GM23338 (cell line): Measurements from ENCODE around the gene WTIP. TPM values are rescaled to one million over a fixed set of nuclear protein-coding genes. Genes with fewer than 3 reads are reported as not detected.

Source experiments
- ATAC-seq: fragments of 200-7000 bp; cut with Tn5 transposase; 3 replicates; pipeline ENCODE4 v1.9.1; 2020
- DNase-seq: peaks from one replicate; pipeline ENCODE4 v3.0.0-alpha.2; 2015; ENCODE audit warnings: low spot score
- H2AFZ ChIP-seq: fragments of 200-600 bp; sonication (generic); 2 replicates; pipeline ENCODE4 v1.8.0; 2016; ENCODE audit warnings: antibody characterized with exemption, mild to moderate bottlenecking, moderate library complexity
- H3F3A ChIP-seq: fragments of 200-600 bp; sonication (generic); replicated peaks from 2 replicates; pipeline ENCODE4 v1.8.0; 2017; ENCODE audit warnings: antibody characterized with exemption, mixed run types, low read depth
- H3K27ac ChIP-seq: fragments of 200-600 bp; sonication (generic); 2 replicates; pipeline ENCODE4 v1.6.1; 2016; ENCODE audit warnings: low read depth
- H3K27me3 ChIP-seq: fragments of 200-600 bp; sonication (generic); 2 replicates; pipeline ENCODE4 v1.8.0; 2016; ENCODE audit warnings: mild to moderate bottlenecking, mixed run types, moderate library complexity; ENCODE audit not compliant: insufficient read depth
- H3K36me3 ChIP-seq: fragments of 200-600 bp; sonication (generic); 2 replicates; pipeline ENCODE4 v1.8.0; 2016; ENCODE audit warnings: mild to moderate bottlenecking; ENCODE audit not compliant: insufficient read depth
- H3K4me1 ChIP-seq: fragments of 200-600 bp; sonication (generic); 2 replicates; pipeline ENCODE4 v1.8.0; 2016; ENCODE audit warnings: mild to moderate bottlenecking, moderate library complexity; ENCODE audit not compliant: insufficient read depth
- H3K4me2 ChIP-seq: fragments of 200-600 bp; sonication (generic); 2 replicates; pipeline ENCODE4 v1.7.1; 2017; ENCODE audit warnings: mixed run types
- H3K4me3 ChIP-seq: fragments of 200-600 bp; sonication (generic); 2 replicates; pipeline ENCODE4 v1.6.1; 2016; ENCODE audit warnings: mixed run types
- H3K79me2 ChIP-seq: fragments of 200-600 bp; sonication (generic); replicated peaks from 2 replicates; pipeline ENCODE4 v1.8.0; 2017; ENCODE audit warnings: mild to moderate bottlenecking; ENCODE audit not compliant: insufficient read depth
- H3K9me2 ChIP-seq: fragments of 200-600 bp; sonication (generic); 2 replicates; pipeline ENCODE4 v1.8.0; 2017; ENCODE audit not compliant: insufficient read depth
- H4K20me1 ChIP-seq: fragments of 200-600 bp; sonication (generic); replicated peaks from 2 replicates; pipeline ENCODE4 v1.8.0; 2017; ENCODE audit warnings: mild to moderate bottlenecking; ENCODE audit not compliant: insufficient read depth
- H3K27ac Mint-ChIP-seq: 2 replicates; pipeline ENCODE4 v1.8.0; 2020; ENCODE audit warnings: inconsistent platforms, mild to moderate bottlenecking, moderate library complexity, mixed read lengths
- H3K27me3 Mint-ChIP-seq: 3 replicates; pipeline ENCODE4 v1.8.0; 2022; ENCODE audit warnings: low read depth, mild to moderate bottlenecking, moderate library complexity, mixed read lengths, inconsistent platforms; ENCODE audit not compliant: insufficient read depth, poor library complexity
- H3K36me3 Mint-ChIP-seq: 3 replicates; pipeline ENCODE4 v1.8.0; 2021; ENCODE audit warnings: low read depth, mild to moderate bottlenecking, inconsistent platforms, moderate library complexity, mixed read lengths
- H3K4me1 Mint-ChIP-seq: 3 replicates; pipeline ENCODE4 v1.8.0; 2020; ENCODE audit warnings: mild to moderate bottlenecking, inconsistent platforms, mixed read lengths
- H3K4me3 Mint-ChIP-seq: 3 replicates; pipeline ENCODE4 v1.8.0; 2021; ENCODE audit warnings: moderate library complexity, mild to moderate bottlenecking, inconsistent platforms, mixed read lengths
- H3K9me3 Mint-ChIP-seq: 3 replicates; pipeline ENCODE4 v1.8.0; 2020; ENCODE audit warnings: moderate library complexity, mild to moderate bottlenecking, inconsistent platforms, mixed read lengths
- CREB1 ChIP-seq: fragments of 250-450 bp; sonication (Bioruptor Pico); IDR thresholded peaks from 2 replicates; pipeline ENCODE4 v1.5.0; 2020; ENCODE audit warnings: low read depth, mild to moderate bottlenecking, moderate library complexity
- EZH2 ChIP-seq: fragments of 200-600 bp; sonication (generic); IDR thresholded peaks from one replicate; pipeline ENCODE4 v1.8.0; 2017; ENCODE audit warnings: antibody characterized with exemption, mild to moderate bottlenecking, low read depth; ENCODE audit not compliant: unreplicated experiment
- EZH2phosphoT487 ChIP-seq: fragments of 200-600 bp; sonication (generic); IDR thresholded peaks from one replicate; pipeline ENCODE4 v1.8.1; 2018; ENCODE audit warnings: antibody characterized with exemption; ENCODE audit not compliant: unreplicated experiment
- JUNB ChIP-seq: IDR thresholded peaks from one replicate; pipeline ENCODE4 v1.6.1; 2016; ENCODE audit warnings: antibody characterized with exemption; ENCODE audit not compliant: unreplicated experiment
- NANOG ChIP-seq: IDR thresholded peaks from 2 replicates; pipeline ENCODE4 v1.6.1; 2016; ENCODE audit warnings: antibody characterized with exemption, borderline replicate concordance
- POLR2AphosphoS5 ChIP-seq: IDR thresholded peaks from 2 replicates; pipeline ENCODE4 v1.6.1; 2016; ENCODE audit warnings: antibody characterized with exemption, low read depth
- STAT1 ChIP-seq: IDR thresholded peaks from one replicate; pipeline ENCODE4 v1.6.1; 2016; ENCODE audit warnings: antibody characterized with exemption; ENCODE audit not compliant: unreplicated experiment
- ZNF114 ChIP-seq: fragments of 250-450 bp; sonication (Bioruptor Pico); IDR thresholded peaks from 2 replicates; pipeline ENCODE4 v1.5.0; 2020; ENCODE audit warnings: mild to moderate bottlenecking, moderate library complexity
- ZNF331 ChIP-seq: fragments of 250-450 bp; sonication (Bioruptor Pico); IDR thresholded peaks from 2 replicates; pipeline ENCODE4 v1.5.0; 2020; ENCODE audit warnings: low read depth, mild to moderate bottlenecking, moderate library complexity
- polyA plus RNA-seq: library from polyadenylated mRNA; unstranded; fragments of >200 nt; fragmentation: Nextera tagmentation; extraction: Ambion mirVana; gene quantifications from 2 replicates; pipeline ENCODE4 v1.2.1, GENCODE V29; 2016
- total RNA-seq: library from RNA; depleted of rRNA; stranded (reverse); fragments of >200 nt; shearing (Covaris generic); gene quantifications from 2 replicates; pipeline ENCODE4 v1.2.3, GENCODE V29; 2014
- TF ChIP-seq, protein P1 (sequence below): IDR thresholded peaks from one replicate; pipeline ENCODE4 v1.6.1; 2018; ENCODE audit warnings: antibody characterized with exemption; ENCODE audit not compliant: unreplicated experiment
- TF ChIP-seq, protein P2 (sequence below): IDR thresholded peaks from 2 replicates; pipeline ENCODE4 v1.6.1; 2016; ENCODE audit warnings: antibody characterized with exemption
- TF ChIP-seq, protein P3 (sequence below), 2 experiments: fragments of 200-600 bp in 1 of 2; sonication (generic) in 1 of 2; conservative IDR thresholded peaks; 2 replicates each; pipeline versions ENCODE4 v1.5.1 to v1.6.1; 2016 to 2017; ENCODE audit warnings: antibody characterized with exemption in 2 of 2, low read depth in 2 of 2, mild to moderate bottlenecking in 2 of 2, moderate library complexity in 1 of 2

Gene WTIP
- total and polyA plus RNA-seq, 2 experiments from 2014 or later = 0.47 to 8.9 TPM

DNA sequence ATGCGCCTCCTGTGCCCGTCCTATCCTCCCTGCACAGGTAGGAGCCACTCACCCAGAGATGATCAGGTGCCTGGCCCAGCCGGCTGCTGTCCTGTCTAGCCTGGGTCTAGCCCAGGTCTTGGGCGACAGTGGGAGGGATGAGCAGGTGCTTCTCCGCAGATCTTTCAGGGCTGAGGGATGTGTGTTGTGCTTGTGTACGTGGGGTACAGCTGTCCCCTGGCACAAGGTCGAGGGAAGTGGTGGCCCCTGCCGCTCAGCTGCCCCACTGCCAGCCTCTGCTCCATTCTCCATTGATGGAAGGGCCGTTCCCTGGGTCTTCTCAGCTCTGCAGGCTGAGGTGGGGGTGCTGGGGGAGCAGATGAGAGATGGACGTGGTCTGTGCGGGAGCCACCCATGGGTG, 13.0 kb downstream of the WTIP start:
- Mint-ChIP-seq H3K9me3 (no peaks in the 10 kb centered on the region), H3K4me3 (no peak overlapping the region), H3K36me3 (peaks cover 35% of the 10 kb centered on the region), H3K4me1 (peaks cover 2% of the 10 kb centered on the region; the same call in 2 of the 3 replicates), H3K27ac (no peak overlapping the region), H3K27me3 (peaks cover 5% of the 10 kb centered on the region)
- Histone ChIP-seq H2AFZ (no peak overlapping the region), H3K4me2 (no peak overlapping the region), H3K27me3 (no peaks in the 10 kb centered on the region), H3K79me2 (no peaks in the 10 kb centered on the region), H3F3A (no peaks in the 10 kb centered on the region), H3K27ac (no peak overlapping the region), H3K36me3 (no peaks in the 10 kb centered on the region), H3K4me1 (no peaks in the 10 kb centered on the region), H3K9me2 (no peaks in the 10 kb centered on the region), H3K4me3 (no peak overlapping the region), H4K20me1 (no peaks in the 10 kb centered on the region; the same call in 1 of the 2 replicates)
- ATAC-seq (no peak), DNase-seq (no peak)
- TF ChIP-seq, protein P1, sequence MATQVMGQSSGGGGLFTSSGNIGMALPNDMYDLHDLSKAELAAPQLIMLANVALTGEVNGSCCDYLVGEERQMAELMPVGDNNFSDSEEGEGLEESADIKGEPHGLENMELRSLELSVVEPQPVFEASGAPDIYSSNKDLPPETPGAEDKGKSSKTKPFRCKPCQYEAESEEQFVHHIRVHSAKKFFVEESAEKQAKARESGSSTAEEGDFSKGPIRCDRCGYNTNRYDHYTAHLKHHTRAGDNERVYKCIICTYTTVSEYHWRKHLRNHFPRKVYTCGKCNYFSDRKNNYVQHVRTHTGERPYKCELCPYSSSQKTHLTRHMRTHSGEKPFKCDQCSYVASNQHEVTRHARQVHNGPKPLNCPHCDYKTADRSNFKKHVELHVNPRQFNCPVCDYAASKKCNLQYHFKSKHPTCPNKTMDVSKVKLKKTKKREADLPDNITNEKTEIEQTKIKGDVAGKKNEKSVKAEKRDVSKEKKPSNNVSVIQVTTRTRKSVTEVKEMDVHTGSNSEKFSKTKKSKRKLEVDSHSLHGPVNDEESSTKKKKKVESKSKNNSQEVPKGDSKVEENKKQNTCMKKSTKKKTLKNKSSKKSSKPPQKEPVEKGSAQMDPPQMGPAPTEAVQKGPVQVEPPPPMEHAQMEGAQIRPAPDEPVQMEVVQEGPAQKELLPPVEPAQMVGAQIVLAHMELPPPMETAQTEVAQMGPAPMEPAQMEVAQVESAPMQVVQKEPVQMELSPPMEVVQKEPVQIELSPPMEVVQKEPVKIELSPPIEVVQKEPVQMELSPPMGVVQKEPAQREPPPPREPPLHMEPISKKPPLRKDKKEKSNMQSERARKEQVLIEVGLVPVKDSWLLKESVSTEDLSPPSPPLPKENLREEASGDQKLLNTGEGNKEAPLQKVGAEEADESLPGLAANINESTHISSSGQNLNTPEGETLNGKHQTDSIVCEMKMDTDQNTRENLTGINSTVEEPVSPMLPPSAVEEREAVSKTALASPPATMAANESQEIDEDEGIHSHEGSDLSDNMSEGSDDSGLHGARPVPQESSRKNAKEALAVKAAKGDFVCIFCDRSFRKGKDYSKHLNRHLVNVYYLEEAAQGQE = no peak
- TF ChIP-seq EZH2phosphoT487 = no peak
- no peak for TF ChIP-seq CREB1
- TF ChIP-seq POLR2AphosphoS5 = no peak
- no peak for TF ChIP-seq JUNB
- TF ChIP-seq NANOG = no peak
- no peak for TF ChIP-seq ZNF114 (CRISPR knock-in tag)
- TF ChIP-seq STAT1 = no peak
- TF ChIP-seq ZNF331 = no peak
- TF ChIP-seq EZH2 = no peak
- TF ChIP-seq, protein P2, sequence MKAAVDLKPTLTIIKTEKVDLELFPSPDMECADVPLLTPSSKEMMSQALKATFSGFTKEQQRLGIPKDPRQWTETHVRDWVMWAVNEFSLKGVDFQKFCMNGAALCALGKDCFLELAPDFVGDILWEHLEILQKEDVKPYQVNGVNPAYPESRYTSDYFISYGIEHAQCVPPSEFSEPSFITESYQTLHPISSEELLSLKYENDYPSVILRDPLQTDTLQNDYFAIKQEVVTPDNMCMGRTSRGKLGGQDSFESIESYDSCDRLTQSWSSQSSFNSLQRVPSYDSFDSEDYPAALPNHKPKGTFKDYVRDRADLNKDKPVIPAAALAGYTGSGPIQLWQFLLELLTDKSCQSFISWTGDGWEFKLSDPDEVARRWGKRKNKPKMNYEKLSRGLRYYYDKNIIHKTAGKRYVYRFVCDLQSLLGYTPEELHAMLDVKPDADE = no peak
- TF ChIP-seq, protein P3, sequence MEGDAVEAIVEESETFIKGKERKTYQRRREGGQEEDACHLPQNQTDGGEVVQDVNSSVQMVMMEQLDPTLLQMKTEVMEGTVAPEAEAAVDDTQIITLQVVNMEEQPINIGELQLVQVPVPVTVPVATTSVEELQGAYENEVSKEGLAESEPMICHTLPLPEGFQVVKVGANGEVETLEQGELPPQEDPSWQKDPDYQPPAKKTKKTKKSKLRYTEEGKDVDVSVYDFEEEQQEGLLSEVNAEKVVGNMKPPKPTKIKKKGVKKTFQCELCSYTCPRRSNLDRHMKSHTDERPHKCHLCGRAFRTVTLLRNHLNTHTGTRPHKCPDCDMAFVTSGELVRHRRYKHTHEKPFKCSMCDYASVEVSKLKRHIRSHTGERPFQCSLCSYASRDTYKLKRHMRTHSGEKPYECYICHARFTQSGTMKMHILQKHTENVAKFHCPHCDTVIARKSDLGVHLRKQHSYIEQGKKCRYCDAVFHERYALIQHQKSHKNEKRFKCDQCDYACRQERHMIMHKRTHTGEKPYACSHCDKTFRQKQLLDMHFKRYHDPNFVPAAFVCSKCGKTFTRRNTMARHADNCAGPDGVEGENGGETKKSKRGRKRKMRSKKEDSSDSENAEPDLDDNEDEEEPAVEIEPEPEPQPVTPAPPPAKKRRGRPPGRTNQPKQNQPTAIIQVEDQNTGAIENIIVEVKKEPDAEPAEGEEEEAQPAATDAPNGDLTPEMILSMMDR (conservative IDR thresholded peaks at IDR 0.05; ENCODE audit: low read depth in 2 of 2) = no peak
